Right ventricle myocardium superior (tissue), 1 donor: ENCODE measurements around the gene EFCAB8. TPM values are rescaled to one million over a fixed set of nuclear protein-coding genes. Genes with fewer than 3 reads are reported as not detected.

Source experiments
- ATAC-seq: fragments of 200-7000 bp; cut with Tn5 transposase; one replicate; pipeline ENCODE4 v1.9.1; 2020; ENCODE audit warnings: mild to moderate bottlenecking; ENCODE audit not compliant: poor library complexity
- DNase-seq: peaks from one replicate; pipeline ENCODE4 v3.0.0-alpha.2; 2020
- intact Hi-C: fragments of 100-400 bp; cut with DNase I; formaldehyde crosslinking; loops from one replicate; pipeline ENCODE4 v1.11.2; 2022
- total RNA-seq: library from RNA; stranded (reverse); fragmentation: NEBNext Ultra II Directional; extraction: Animal tissue kit (Norgen Biotek cat#: 25700); gene quantifications from one replicate; pipeline ENCODE4 v1.2.1, GENCODE V29; 2021
- donor health status: DM: no; HTN: yes; CAD: no; lungs with severe emphysema.

EFCAB8 gene
- total RNA-seq, 1 donor from 2014 or later: not detected

- ATAC-seq (no peak), DNase-seq (no peak)
- intact Hi-C loops: no loop called here
These were observed 150.8 kb downstream of the EFCAB8 start for GRCh38 chr20:33009214-33010132.

DNA sequence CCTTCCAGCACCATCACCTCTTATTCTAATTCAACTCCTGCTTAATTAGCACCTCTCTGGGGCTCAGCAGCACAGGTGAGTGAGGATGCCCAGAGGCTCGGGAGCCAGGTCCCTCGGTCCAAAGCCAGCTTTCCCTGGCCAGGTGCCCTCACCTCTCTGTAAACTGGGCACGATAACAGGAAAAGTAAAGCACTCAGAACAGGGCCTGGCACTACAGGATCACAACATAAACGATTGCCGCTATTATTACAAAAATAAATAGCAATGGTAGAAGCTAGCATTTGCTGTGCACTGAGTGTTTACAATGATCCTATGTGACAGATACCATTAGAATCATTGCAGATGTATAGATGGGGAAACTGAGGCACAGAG is 151.4 kb downstream of the EFCAB8 start:
- intact Hi-C loops: no loop called here
- ATAC-seq (no peak), DNase-seq (no peak)

DNA sequence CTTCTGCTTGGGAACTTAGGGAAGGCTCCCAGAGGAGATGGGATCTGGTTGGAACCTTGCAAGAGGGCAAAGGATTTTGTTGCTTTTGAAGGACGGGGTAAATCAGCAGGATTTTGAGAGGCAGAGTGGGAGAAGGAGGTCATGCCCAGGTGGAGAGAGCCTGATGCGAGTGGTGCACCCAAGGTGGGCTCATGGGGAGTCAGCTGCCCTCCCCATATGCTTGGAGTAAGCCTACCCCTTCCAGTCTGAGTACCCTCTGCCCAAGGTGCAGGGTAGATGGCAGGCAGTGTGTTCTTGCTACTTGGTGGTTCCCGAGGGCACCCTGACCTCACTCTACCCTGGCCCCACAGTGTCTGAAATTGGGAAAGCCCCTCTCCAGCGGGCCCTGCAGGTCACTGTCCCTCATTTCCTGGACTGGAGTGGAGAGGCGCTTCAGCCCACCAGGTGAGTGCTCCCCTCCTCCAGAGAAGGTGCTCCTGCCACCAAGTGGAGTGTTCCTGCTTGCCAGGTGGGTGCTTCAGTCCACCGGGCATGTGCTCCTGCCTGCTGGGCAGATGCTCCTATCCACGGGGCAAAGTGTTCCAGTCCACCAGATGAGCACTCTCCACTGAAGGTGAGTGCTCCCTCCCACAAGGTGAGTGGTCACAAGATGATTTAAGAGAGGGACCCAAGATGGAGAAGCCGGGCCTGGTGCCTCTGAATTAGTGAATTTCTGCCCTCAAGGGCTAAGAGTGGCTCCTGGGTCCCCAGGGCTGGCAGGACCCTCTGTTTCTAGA is 152.1 kb downstream of the EFCAB8 start:
- no peak for ATAC-seq
- no peak for DNase-seq

More for the DNA sequence above, 152.1 kb downstream of the EFCAB8 start:
- intact Hi-C loops: no loop called here

Other genes starting within 250 kb of the EFCAB8 start
- not detected for gene C20orf203, start 185.0 kb upstream of the EFCAB8 start, total RNA-seq
- 47.8 TPM for gene COMMD7, start 115.5 kb upstream of the EFCAB8 start, total RNA-seq
- 0.22 TPM for gene DNMT3B, start 96.5 kb upstream of the EFCAB8 start, total RNA-seq
- 58.9 TPM for gene MAPRE1, start 39.0 kb upstream of the EFCAB8 start, total RNA-seq
- gene SUN5, start 145.5 kb downstream of the EFCAB8 start, total RNA-seq: not detected
- not detected for gene BPIFB2, start 148.8 kb downstream of the EFCAB8 start, total RNA-seq
- gene BPIFB6, start 172.7 kb downstream of the EFCAB8 start, total RNA-seq: not detected
- not detected for gene BPIFB3, start 195.0 kb downstream of the EFCAB8 start, total RNA-seq
- gene BPIFB4, start 220.7 kb downstream of the EFCAB8 start, total RNA-seq: not detected